Neural progenitor cell (in vitro differentiated cells): ENCODE results near the gene PLEKHF1.

Experiments used
- CTCF ChIP-seq: fragments of 200-600 bp; sonication (generic); IDR thresholded peaks from 2 replicates; pipeline ENCODE4 v1.5.1; 2017; ENCODE audit warnings: antibody characterized with exemption, mild to moderate bottlenecking
- EZH2phosphoT487 ChIP-seq: fragments of 200-600 bp; sonication (generic); IDR thresholded peaks from 2 replicates; pipeline ENCODE4 v1.6.1; 2017; ENCODE audit warnings: antibody characterized with exemption

- TF ChIP-seq CTCF (no peak), EZH2phosphoT487 (no peak)
Measured at GRCh38 chr19:29616541-29616940, 48.7 kb upstream of the PLEKHF1 start.
